Measurements from ENCODE around the gene SORT1. TPM values are rescaled to one million over a fixed set of nuclear protein-coding genes. Genes with fewer than 3 reads are reported as not detected.

The SORT1 gene
- total and polyA plus RNA-seq, 2 of the 4 experiments (the other 2 are of a cell fraction), result 15.8 to 16.7 TPM

- H3K4me3 ChIP-seq (ENCODE audit: insufficient read depth, low read depth, low read length), result no peak overlapping the region
- H4K5ac ChIP-seq (ENCODE audit: low read depth, low read length), result peak overlapping the region; percentile 74
- no peaks in the 10 kb centered on the region for H3K36me3 ChIP-seq (ENCODE audit: control insufficient read depth, insufficient read depth, low read length)
- H2BK5ac ChIP-seq (ENCODE audit: low read depth, low read length, poor library complexity, severe bottlenecking), result peak overlapping the region; percentile 98
- peaks cover 19 to 60% of the 10 kb centered on the region in 2 experiments for H3K79me1 ChIP-seq (ENCODE audit: low read depth in 1 of 2, low read length in 2 of 2)
- DNase-seq, result no peak
- peak overlapping the region; percentile 95 for H2BK15ac ChIP-seq (ENCODE audit: low read depth, low read length)
- H3K4me2 ChIP-seq (ENCODE audit: low read depth, low read length), result no peak overlapping the region; the same call in 1 of the 2 replicates
- WGBS, 2 experiments (ENCODE audit: extremely low coverage in 2 of 2, insufficient read length in 1 of 2), result no CpG with 5 or more reads among the region's 6 CpGs
- dilution Hi-C loops (cut with HindIII; ENCODE audit: low sequenced_read_pairs, unreplicated experiment) (no loop called here), in situ Hi-C loops (cut with MboI; ENCODE audit: low sequenced_read_pairs) (no loop called here), intact Hi-C loops (cut with micrococcal nuclease) (no loop called here)
- peak overlapping the region; percentile 98 for H3K56ac ChIP-seq (ENCODE audit: extremely low read depth, insufficient read depth, low read length)
- ATAC-seq (ENCODE audit: low read depth), result no peak
- H3K27me3 ChIP-seq (ENCODE audit: control insufficient read depth, insufficient read depth, low read length), result no peaks in the 10 kb centered on the region
- H3K9ac ChIP-seq (ENCODE audit: low read depth, low read length), result peak overlapping the region; percentile 74
- H3K9me1 ChIP-seq (ENCODE audit: insufficient read depth, low read length), result peaks cover 17% of the 10 kb centered on the region
- H3K14ac ChIP-seq (replicated peaks; ENCODE audit: low read depth, low read length), result peak overlapping the region; percentile 95
- TF ChIP-seq CTCF (conservative IDR thresholded peaks at IDR 0.05; ENCODE audit: low read depth, low read length) (no peak), POLR2A (IDR thresholded peaks at IDR 0.05; ENCODE audit: low read depth, low read length) (no peak), ELK1 (IDR thresholded peaks at IDR 0.05; ENCODE audit: borderline replicate concordance, low read depth, low read length) (no peak), MAZ (IDR thresholded peaks at IDR 0.05; ENCODE audit: borderline replicate concordance, low read depth, low read length) (no peak), RCOR1 (IDR thresholded peaks at IDR 0.05; ENCODE audit: insufficient replicate concordance, low read length) (no peak), MAFK (IDR thresholded peaks at IDR 0.05; ENCODE audit: low read depth, low read length) (no peak), BHLHE40 (IDR thresholded peaks at IDR 0.05; ENCODE audit: low read depth, low read length) (no peak), RFX5 (IDR thresholded peaks at IDR 0.05; ENCODE audit: low read depth, low read length) (no peak), USF2 (IDR thresholded peaks at IDR 0.05; ENCODE audit: low read depth, low read length) (no peak), SMC3 (IDR thresholded peaks at IDR 0.05; ENCODE audit: low read depth, low read length) (no peak), NFE2L2 (IDR thresholded peaks at IDR 0.05; ENCODE audit: low read depth, low read length) (no peak), CHD1 (IDR thresholded peaks at IDR 0.05; ENCODE audit: low read depth, low read length) (no peak), CEBPB (IDR thresholded peaks at IDR 0.05; ENCODE audit: low read depth, low read length) (no peak), FOS (IDR thresholded peaks at IDR 0.05; ENCODE audit: low read depth, low read length) (no peak), MXI1 (IDR thresholded peaks at IDR 0.05; ENCODE audit: borderline replicate concordance, low read depth, low read length) (no peak), RAD21 (IDR thresholded peaks at IDR 0.05; ENCODE audit: low read length) (no peak)
- POLR2A ChIA-PET (ENCODE audit: unreplicated experiment), result interaction anchor here (0.6 kb wide), 1 partner anchor 259 kb away, joined by 3 read pairs; no protein-coding TSS in a partner anchor
- peak overlapping the region; percentile 91 for H3K23ac ChIP-seq (ENCODE audit: low read depth, low read length)
- peak overlapping the region; percentile 92 for H3K18ac ChIP-seq (ENCODE audit: low read depth, low read length)
- H3K4ac ChIP-seq (ENCODE audit: low read depth, low read length), result peak overlapping the region; percentile 94
- peak overlapping the region; percentile 94 for H3K27ac ChIP-seq (ENCODE audit: insufficient read depth, low read length)
- H3K4me1 ChIP-seq (ENCODE audit: control insufficient read depth, insufficient read depth, low read length), result peaks cover 27% of the 10 kb centered on the region
- peak overlapping the region; percentile 100 for H2AK5ac ChIP-seq (ENCODE audit: low read depth, low read length)
- H2BK20ac ChIP-seq (ENCODE audit: low read depth, low read length), result peak overlapping the region; percentile 95
- H4K91ac ChIP-seq (ENCODE audit: insufficient read depth, low read depth, low read length), result peak overlapping the region; percentile 84
- peak overlapping the region; percentile 18 for H2AK9ac ChIP-seq (replicated peaks; ENCODE audit: low read depth, low read length, poor library complexity)
- CTCF ChIA-PET, result interaction anchor here (0.8 to 0.9 kb wide), 2 partner anchors 17 to 18 kb away, joined by 3 to 9 read pairs; no protein-coding TSS in a partner anchor
- peak overlapping the region; percentile 77 to 93 for H4K8ac ChIP-seq (ENCODE audit: low read depth in 2 of 2, low read length in 2 of 2)
- H4K20me1 ChIP-seq (ENCODE audit: insufficient read depth, low read length), result no peaks in the 10 kb centered on the region
- H2AFZ ChIP-seq (replicated peaks; ENCODE audit: low read length, poor library complexity), result no peak overlapping the region
- BruUV-seq (replicated peaks), result no TSS peak
- peak overlapping the region; percentile 97 for H2BK120ac ChIP-seq (ENCODE audit: low read depth, low read length)
- no peaks in the 10 kb centered on the region for H3K9me3 ChIP-seq (ENCODE audit: control insufficient read depth, insufficient read depth, low read length)
These were observed 25.4 kb downstream of the SORT1 start for GRCh38 chr1:109372281-109372680.
